Astrocyte of the spinal cord (primary cell): ENCODE measurements around the gene STOML1.

ENCODE experiments used
- DNase-seq: peaks from one replicate; pipeline ENCODE4 v3.0.0; 2011; ENCODE audit warnings: low read depth, low spot score
- H3K4me3 ChIP-seq: 2 replicates; pipeline ENCODE4 v1.5.1; 2011; ENCODE audit warnings: low read depth, mild to moderate bottlenecking, low read length, moderate library complexity
- CTCF ChIP-seq: IDR thresholded peaks from 2 replicates; pipeline ENCODE4 v1.5.1; 2012; ENCODE audit warnings: low read depth, mild to moderate bottlenecking, low read length, inconsistent platforms
- in situ Hi-C: cut with HindIII; loops from 2 replicates; pipeline ENCODE4 v1.10.0; 2017; ENCODE audit warnings: low sequenced_read_pairs

The STOML1 gene

GRCh38 chr15:73991726-73992593, at the start of gene STOML1:
Gene STOML1, minus strand, starts transcription at chr15:73992295. Its CDS starts 72 bp downstream, at chr15:73992223.
- peak; percentile 93 for DNase-seq
- peak within 1 kb of the TSS; percentile 58 for H3K4me3 ChIP-seq
- in situ Hi-C loops: no loop called here
- peak; percentile 84 for TF ChIP-seq CTCF

GRCh38 chr15:74041311-74041756, 49.2 kb upstream of the STOML1 start:
- DNase-seq: no peak
- in situ Hi-C loops: no loop called here

GRCh38 chr15:74040109-74040850, 48.2 kb upstream of the STOML1 start:
- peak; percentile 97 for DNase-seq
- H3K4me3 ChIP-seq: no peak overlapping the region
- TF ChIP-seq CTCF: peak; percentile 2
- in situ Hi-C loops: no loop called here

More at GRCh38 chr15:74041311-74041756, 49.2 kb upstream of the STOML1 start:
- no peak overlapping the region for H3K4me3 ChIP-seq
- no peak for TF ChIP-seq CTCF

- no peak for TF ChIP-seq CTCF
- DNase-seq: no peak
- in situ Hi-C loops: no loop called here
- H3K4me3 ChIP-seq: no peak overlapping the region
Observed at GRCh38 chr15:74039656-74040010, 47.5 kb upstream of the STOML1 start.

GRCh38 chr15:74038707-74039655, 46.9 kb upstream of the STOML1 start:
- TF ChIP-seq CTCF: no peak
- no peak overlapping the region for H3K4me3 ChIP-seq
- no peak for DNase-seq
- in situ Hi-C loops: no loop called here
